NCI-H460 (cell line): ENCODE data around the gene GPR183. TPM values are rescaled to one million over a fixed set of nuclear protein-coding genes. Genes with fewer than 3 reads are reported as not detected.

Experiments used
- DNase-seq: peaks from one replicate; pipeline ENCODE4 v3.0.0-alpha.2; 2016; ENCODE audit warnings: low read depth; ENCODE audit errors: extremely low read depth
- total RNA-seq: library from RNA; depleted of rRNA; stranded (reverse); fragments of >200 nt; shearing (Covaris generic); gene quantifications from 2 replicates; pipeline ENCODE4 v1.2.3, GENCODE V29; 2014

The GPR183 gene
- total RNA-seq, 1 experiment from 2014 or later = 0.30 TPM

DNA sequence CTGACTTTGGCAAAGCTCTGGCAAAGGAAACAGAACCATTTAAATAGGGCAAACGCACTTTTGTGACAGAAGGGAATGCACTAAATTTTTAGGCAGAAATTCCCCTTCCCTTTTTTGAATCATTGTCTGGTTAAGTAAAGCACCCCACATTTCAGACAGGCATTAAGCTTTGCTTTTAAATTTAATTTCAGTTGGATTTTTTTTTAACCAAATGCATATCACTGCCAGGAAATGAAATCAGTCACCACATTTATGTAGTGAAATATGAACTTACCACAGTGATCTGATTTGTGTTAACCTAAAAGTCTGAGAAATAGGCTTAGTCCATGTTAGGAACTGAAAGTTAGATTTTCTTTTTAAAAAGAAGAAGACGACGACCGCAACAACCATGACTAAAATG is 10.8 kb downstream of the GPR183 start:
- no peak for DNase-seq

GRCh38 chr13:99295488-99296252 is 11.5 kb downstream of the GPR183 start:
- no peak for DNase-seq

- DNase-seq = no peak
These were observed 12.2 kb downstream of the GPR183 start for GRCh38 chr13:99294958-99295357.

- no peak for DNase-seq
These were observed 13.0 kb downstream of the GPR183 start for GRCh38 chr13:99294198-99294597.

GRCh38 chr13:99293178-99293577 is 14.0 kb downstream of the GPR183 start:
- DNase-seq = no peak

DNA sequence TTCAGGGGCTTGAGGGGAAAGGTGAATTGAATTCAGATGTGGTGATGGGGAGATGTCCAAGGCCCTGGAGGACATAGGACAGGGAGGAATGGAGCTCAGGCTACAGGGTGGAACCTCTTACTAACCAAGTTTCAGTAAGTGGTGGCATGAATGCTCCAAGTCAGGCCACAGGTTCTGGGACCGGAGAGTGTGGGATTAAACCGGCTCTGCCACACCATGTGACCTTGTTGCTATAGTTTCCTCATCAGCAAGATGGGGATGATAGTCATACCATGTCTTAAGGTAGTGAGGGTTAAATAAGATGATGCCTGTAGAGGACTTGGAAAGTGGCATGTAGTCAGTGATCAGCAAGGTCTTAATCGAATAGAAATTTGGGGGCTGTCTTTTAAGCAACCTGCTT is 16.3 kb downstream of the GPR183 start:
- DNase-seq = no peak

DNA sequence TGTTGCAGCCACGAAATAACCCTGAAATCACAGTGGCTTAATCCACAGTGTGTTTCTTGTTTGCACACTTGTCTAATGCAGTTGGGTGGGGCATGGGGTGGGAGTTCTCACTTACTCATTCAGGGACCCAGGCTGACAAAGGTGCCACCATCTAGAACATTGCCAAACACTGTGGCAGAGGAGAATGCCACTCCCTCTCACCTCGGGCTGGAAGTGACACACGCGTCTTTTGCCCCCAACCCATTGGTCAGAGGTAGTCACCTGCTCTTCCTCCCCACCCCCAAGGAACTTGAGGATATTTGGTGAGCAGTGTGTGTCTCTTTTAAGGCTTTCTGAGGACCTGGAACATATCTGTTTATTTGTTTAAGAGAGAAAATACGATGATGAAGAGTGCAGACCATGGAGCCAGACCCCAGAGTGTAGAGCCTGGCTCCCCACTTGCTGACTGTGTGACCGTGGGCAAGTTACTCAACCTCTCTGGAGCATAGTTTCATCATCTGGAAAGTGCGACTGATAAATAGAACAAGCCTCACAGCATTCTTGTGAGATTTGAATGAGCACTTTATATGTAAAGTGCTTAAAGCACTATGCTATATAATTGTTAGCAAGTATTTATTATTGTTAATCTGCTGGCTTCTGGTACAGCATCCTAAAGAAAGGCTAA is 17.4 kb downstream of the GPR183 start:
- DNase-seq = no peak

DNA sequence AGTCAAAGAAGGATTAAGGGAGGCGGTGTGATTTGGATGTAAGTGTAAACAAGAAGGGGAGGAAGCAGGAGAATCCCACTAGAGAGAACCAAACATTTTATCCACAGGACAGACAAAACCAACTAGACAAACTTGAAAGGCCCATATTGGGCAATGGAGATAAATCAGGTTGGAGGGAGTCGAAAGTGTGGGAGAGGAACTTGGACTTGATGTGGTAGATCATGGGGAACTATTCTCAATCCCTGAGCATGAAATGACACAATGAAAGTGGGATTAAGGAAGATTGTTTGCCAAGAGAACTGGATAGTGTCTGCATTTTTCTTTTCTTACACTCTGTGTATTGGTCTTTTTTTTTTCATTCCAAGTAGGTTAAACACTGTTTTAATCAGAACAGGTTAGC is 17.9 kb downstream of the GPR183 start:
- no peak for DNase-seq

DNA sequence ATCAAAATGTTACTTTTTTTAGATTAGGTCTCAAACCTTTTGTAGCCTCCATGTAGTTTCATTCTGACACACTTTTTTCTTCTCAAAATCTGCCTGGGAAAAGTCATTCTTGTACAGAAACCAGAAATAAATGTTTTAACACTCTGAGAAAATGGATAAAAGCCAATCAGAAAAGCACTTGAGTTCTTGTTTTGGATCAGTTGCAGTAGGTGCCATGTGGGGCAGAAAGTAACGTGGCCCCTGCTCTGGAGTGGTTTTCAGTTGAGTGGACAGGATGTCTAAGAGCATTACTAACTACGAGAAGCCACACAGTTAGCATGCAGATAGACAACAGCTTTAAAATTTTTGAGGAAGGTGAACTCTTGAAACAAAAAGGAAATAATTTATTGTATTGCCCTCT is 19.1 kb downstream of the GPR183 start:
- no peak for DNase-seq

- no peak for DNase-seq
These were observed 19.6 kb downstream of the GPR183 start for GRCh38 chr13:99287551-99287950.

DNA sequence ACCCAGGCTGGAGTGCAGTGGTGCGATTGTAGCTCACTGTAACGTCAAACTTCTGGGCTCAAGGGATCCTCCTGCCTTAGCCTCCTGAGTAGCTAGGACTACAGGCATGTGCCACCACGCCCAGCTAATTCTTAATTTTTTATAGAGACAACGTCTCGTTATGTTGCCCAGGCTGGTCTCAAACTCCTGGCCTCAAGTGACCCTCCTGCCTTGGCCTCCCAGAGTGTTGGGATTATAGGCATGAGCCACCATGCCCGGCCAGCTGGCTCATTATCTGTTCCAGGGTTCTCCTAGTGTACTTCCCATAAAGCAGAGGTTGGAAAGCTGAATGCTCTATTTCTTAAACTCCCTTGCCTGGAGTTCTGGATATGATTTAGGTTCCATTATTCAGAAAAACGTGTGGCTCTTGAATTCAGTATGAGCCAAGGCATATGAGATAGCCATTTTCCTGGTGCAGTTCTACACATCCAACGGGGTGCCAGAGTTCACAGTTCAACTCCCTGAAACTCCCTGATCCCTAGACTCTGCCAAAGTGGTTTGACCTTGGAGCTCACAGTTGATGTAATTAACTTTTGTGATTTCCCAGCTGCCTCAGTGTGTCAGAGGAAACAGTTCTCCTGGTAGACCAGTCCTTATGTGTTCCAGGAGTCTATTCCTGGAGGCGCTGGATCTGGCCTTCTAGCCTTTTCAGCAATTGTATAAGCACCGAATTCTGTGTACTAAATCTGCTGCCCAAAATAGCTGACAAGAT is 21.6 kb downstream of the GPR183 start:
- no peak for DNase-seq

DNA sequence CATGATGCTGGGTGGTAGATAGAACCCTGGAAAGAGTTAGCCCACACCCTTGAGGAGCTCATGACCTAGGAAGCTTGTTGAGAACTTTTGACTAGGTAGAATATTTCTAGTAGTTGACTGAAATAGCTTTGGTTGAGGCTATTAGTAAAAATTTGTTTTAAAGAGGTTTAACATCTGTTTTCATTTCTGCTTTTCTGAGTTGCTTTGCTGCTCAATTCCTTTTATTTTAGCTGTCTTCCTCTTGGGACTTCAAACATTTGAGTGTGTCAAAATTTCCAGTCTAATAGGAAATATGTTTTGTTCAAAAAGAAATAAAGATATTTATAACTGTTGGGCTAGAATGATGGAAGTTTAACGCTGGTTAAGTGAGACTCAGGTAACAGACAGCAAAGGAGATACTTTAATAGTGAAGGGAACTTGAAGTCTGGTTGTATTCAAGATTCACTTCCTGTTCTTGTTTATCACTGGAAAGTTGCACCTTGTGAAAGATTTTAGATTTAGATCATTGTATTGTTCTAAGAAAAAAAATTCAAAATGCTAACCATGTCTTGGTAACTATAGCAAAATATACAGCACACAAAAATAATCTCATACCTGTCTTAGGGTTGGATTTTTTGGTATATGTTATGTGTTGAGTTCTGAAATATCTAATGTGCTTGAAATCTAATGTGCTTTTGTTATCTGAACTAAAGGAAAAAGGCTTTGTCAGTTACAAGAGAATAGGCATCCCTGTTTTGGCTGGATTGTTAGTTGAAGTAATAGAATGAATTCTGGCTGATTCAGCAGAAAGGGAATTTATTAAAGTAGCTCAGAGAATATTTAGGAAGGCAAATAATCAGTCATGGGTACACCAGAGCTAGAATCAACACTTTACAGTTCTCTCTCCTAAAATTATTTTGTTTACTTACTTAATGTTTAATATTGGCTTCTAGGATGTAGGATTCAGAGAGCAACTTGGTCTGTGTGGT is 24.7 kb downstream of the GPR183 start:
- DNase-seq = no peak

DNA sequence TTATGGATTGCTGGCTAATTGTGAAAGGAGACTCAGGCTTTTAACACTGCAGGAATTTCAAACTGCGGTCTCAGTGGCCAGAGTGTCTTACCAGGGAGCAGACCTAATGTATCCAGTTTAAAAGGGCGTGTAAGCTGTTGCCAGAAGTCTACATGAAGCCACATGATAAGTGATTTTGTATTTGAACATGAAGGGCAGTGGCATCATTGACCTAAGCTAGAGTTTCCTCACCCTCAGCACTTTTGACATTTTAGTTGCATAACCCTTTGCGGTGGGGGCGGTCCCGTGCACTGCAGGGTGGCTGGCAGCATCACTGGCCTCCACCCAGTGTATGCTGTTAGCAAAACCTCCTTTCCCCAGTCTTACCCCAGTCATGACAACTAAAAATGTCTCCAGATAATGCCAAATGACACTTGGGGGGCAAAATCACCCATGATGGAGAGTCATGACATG is 25.4 kb downstream of the GPR183 start:
- DNase-seq = no peak

GRCh38 chr13:99280166-99280565 is 27.0 kb downstream of the GPR183 start:
- DNase-seq = no peak

DNA sequence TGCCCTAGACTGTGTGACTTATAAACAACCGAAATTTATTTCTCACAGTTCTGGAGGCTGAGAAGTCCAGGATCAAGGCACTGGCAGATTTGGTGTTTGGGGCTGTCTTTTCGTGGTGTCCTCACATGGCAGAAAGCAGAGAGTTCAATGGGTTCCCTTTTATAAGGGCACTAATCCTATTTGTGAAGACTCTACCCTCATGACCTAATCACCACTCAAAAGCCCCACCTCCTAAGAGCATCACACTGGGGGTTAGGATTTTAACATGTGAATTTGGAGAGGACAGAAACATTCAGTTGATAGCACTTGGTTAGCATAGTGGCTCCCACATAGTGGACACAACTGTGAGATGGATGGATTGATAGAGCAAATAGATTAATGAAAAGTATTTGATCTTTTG is 27.6 kb downstream of the GPR183 start:
- no peak for DNase-seq

DNA sequence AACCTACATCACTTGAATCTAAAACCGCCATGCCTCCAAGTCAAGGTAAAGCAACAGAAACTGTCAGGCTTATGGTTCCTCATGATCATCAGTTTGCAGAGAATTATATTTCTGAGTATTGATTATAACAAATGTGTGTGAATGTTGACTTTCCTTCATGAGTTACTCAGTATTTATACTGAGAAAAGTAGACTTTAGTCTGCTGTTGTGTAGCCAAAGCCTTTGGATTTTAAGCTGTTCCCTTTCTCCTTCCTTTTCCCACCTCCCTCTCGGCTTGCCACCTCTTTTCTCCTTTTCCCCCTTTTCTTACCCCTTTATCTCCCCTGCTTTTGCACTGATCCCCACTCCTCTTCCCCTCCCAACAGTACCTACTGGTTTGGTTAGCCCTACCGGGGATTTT is 28.4 kb downstream of the GPR183 start:
- no peak for DNase-seq

- no peak for DNase-seq
These were observed 29.0 kb downstream of the GPR183 start for GRCh38 chr13:99278200-99278599.

DNA sequence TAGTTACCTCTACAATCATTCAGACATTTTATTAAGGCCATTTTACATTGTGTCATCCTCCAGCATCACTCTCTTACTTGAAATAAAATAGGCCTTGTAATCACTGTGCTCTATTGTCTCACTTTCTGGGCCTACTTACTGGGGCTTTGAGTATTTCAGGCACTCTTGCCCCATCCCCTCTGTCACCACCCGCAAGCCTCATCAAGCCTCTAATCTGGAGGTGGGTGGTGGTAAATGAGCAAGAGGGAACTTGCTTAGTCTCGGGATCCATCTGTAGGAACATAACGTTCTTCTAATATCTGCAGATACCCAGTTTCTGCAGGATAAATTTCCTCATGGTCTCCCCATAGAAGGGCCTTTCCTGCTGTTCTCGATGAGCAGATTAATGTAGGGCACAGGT is 29.6 kb downstream of the GPR183 start:
- DNase-seq = no peak

DNA sequence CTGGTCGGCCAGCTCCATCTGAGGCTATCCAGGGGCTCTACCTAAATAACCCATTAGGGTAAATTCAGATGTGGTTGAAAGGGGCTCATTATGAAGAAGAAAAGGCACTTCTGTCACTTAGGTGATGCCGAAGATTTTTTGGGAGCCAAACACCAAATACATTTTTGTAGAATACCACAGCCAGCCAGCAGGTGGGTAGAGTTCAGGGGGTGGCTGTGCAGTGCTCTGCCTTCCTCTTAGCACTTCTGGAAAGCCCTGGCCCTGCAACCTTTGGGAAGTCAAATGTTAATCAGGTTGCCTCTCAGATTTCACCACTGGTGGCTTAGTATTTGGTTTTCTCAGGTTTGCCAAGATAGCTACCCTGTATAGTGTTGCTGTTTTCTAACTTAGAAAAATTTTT is 30.5 kb downstream of the GPR183 start:
- no peak for DNase-seq

- no peak for DNase-seq
These were observed 32.1 kb downstream of the GPR183 start for GRCh38 chr13:99275093-99275469.

- DNase-seq = no peak
These were observed 34.1 kb downstream of the GPR183 start for GRCh38 chr13:99273128-99273527.
